ENCODE measurements around the gene TTBK2.

- TF ChIP-seq CTCF (IDR thresholded peaks at IDR 0.05 in 2 of 3, conservative IDR thresholded peaks at IDR 0.05 in 1 of 3; ENCODE audit: control insufficient read depth in 2 of 3, extremely low read depth in 1 of 3, insufficient read depth in 1 of 3, low read depth in 3 of 3, low read length in 3 of 3) (no peak), NR2C2 (IDR thresholded peaks at IDR 0.05; ENCODE audit: borderline replicate concordance, control insufficient read depth, insufficient read length, low read depth) (no peak), SMC3 (IDR thresholded peaks at IDR 0.05; ENCODE audit: borderline replicate concordance, low read length) (no peak), HDAC6 (IDR thresholded peaks at IDR 0.05; ENCODE audit: unreplicated experiment) (no peak), KDM1A (IDR thresholded peaks at IDR 0.05; ENCODE audit: borderline replicate concordance) (no peak), POLR2AphosphoS2 (IDR thresholded peaks at IDR 0.05; ENCODE audit: low read depth, low read length) (no peak), MYC (IDR thresholded peaks at IDR 0.05; ENCODE audit: insufficient read depth, insufficient read length, insufficient replicate concordance, low read length, severe bottlenecking) (no peak)
These were observed 30.2 kb downstream of the TTBK2 start for GRCh38 chr15:42890161-42890913.
